GM19193 (cell line): Measurements from ENCODE around the gene ACBD7.

Experiments
- POLR2A ChIP-seq: IDR thresholded peaks from 4 replicates; pipeline ENCODE4 v1.6.1; 2011; ENCODE audit not compliant: insufficient read depth, insufficient read length; ENCODE audit errors: extremely low read depth

ACBD7 gene

GRCh38 chr10:15053061-15053460 is 35.5 kb downstream of the ACBD7 start:
- TF ChIP-seq POLR2A: no peak

- TF ChIP-seq POLR2A: no peak
Observed at GRCh38 chr10:15052121-15052520, 36.5 kb downstream of the ACBD7 start.

DNA sequence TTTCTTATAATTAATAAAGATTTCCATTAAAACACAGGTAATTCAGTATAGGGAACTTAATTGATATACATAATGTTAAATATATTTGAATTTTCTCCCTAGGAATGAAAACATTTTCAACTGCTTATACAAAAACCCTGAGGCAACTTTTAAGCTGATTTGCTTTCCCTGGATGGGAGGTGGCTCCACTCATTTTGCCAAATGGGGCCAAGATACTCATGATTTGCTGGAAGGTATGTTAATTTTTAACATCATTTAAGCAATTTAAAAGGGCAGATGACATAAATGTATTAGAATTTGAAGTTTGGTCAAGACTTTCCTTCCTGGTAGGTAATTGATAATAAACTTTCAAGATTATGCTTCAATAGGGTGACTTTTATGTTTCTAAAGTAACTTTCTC is 39.0 kb downstream of the ACBD7 start:
- TF ChIP-seq POLR2A: no peak

DNA sequence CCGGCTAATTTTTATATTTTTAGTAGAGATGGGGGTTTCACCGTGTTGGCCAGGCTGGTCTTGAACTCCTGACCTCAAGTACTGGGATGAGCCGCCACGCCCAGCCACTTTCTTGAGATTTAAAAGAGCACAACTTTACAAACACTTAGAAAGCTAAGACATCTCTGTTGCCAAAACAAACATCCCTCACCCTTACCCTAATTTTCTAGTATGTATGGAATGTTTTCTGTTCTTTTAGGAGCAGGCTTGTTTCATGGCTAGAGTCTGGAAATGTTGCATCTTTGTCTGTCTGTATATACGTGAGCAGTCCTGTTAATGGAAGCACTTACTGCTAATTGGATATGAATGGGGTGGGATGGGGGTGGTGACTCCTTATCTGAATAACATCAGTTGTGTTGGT is 42.0 kb downstream of the ACBD7 start:
- TF ChIP-seq POLR2A: no peak

DNA sequence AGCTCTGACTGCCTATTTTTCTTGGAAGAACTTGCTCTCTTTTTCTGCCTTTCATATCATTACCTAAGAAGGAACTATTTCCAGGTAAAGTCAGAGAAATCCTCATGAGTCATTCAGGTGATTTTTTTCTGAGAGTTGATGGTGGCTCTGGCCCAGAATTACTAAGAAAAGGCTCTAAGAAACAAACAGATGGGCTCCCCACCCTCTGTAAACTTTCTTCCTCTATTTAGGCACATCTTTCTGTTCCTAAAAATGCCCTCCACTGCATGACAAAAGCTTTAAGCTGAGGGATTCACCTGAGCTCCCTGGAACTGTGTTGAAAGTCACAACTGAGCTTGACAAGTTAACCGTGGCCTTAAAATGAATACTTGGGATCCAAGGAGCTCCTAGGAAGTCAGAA is 43.2 kb downstream of the ACBD7 start:
- no peak for TF ChIP-seq POLR2A

DNA sequence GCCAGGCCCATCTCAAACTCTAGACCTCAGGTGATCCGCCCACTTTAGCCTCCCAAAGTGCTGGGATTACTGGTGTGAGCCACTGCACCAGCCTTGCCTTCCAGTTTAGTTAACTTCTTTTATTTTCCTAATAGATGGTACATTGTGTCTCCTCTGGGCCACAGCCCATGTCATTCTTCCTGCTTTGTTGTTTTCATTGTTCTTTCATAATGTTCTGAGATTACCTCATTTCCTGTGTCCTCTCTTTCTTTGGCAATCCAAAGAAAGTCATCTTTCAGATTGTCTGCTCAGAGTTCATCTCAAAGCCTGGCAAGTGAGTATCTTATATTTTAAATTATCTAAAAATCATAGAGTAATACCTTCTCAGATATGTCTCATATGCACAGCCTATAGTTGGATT is 44.9 kb downstream of the ACBD7 start, which contains the start of gene OLAH:
Gene OLAH, plus strand, starts transcription at position 270 of the 400 bp plus-strand sequence. CDS start 3,346 bp downstream, outside the sequence.
- TF ChIP-seq POLR2A: no peak

DNA sequence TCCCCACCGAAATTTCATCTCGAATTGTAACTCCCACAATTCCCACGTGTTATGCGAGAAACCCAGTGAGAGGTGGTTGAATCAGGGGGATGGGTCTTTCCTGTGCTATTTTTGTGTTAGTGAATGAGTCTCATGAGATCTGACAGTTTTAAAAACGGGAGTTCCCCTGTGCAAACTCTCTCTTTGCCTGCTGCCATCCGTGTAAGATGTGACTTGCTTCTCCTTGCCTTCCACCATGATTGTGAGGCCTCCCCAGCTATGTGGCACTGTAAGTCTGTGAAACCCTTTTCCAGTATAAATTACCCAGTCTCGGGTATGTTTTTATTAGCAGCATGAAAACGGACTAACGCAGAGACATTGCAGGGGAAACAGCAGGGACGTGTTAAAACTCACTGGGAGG is 50.2 kb downstream of the ACBD7 start:
- no peak for TF ChIP-seq POLR2A

DNA sequence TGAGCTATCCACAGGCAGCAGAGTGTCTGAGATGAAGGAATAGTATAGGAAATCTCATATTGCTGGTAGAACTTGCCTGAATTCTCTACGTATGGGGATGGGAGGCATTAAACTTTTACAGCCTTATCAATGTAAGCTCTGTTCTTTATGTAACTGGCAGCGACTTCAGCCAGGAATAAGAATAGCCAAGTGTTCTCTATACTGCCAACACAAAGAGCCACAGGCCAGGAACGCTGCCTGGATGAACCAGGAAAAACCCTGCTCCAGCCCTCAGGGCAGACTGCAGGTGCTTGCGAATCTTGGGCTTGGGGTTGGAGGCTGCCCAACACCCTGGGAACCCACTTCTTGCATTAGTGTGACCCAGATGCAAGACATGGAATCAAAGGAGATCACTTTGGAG is 50.9 kb downstream of the ACBD7 start:
- TF ChIP-seq POLR2A: no peak

DNA sequence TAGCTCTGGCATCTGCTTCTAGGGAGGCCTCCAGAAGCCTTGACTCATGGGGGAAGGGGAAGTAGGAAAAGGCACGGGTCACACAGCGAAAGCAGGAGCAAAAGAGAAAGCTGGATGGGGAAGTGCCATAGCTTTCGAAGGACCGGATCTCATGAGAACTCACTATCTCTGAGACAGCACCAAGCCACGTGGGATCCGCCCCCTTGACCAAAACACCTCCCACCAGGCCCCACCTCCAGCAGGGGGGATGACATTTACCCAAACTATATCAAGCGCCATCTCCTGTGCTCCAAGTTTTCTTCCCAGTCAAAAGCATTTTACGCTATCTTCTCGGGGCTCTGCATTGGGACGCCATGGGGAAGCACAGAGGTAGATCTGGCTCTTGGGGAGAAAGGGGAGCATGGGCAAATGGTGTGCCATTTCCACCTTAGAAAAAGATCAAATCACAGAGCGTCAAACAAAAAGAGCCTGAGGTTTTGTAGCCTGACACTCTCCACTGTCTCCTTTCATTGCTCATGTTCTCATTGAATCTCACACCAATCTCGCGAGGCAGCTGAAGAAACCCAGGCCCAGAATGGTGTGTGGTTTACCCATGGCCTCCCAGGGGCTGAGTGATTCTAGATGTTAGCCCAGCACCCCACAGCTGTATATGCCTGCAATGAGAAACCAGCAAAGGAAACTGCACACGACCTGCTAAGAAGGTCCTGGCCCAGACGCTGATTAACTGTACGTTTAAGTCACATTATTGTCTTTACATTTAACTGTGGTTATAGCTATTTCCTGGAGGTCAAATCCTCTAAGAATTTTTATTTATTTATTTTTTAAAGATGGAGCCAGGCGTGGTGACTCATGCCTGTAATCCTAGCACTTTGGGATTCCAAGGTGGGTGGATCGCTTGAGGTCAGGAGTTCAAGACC is 52.9 kb downstream of the ACBD7 start:
- no peak for TF ChIP-seq POLR2A

DNA sequence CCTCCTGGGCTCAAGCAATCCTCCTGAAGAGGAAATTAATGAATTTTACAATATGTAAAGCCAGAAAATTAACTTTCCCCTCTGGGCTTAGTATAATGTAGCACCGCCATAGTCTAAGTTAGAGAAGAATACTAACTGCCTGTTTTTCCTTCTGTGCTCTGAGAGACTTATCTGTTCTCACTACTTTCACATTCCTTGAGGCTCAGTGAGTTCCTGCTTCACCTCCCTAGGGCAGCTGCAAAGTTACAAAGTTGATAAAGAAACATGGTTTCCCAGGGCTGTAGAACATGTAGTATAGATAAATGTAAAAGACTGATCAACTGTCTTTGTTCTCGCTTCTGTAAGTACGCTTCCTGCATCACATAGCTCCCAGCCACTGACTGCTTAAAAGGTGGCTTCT is 60.8 kb downstream of the ACBD7 start:
- TF ChIP-seq POLR2A: no peak
